HG02970 (cell line): ENCODE results near the gene SP100.

Experiments
- ATAC-seq: cut with Tn5 transposase; IDR thresholded peaks from one replicate; pipeline ENCODE4 v1.9.1; 2021; ENCODE audit warnings: mild to moderate bottlenecking, moderate library complexity, moderate number of reproducible peaks; ENCODE audit not compliant: unreplicated experiment, low FRiP score

The SP100 gene

GRCh38 chr2:230521386-230521785 lies 105.4 kb downstream of the SP100 start:
- ATAC-seq, result no peak

- ATAC-seq, result no peak
Measured at GRCh38 chr2:230525682-230526081, 109.7 kb downstream of the SP100 start.

GRCh38 chr2:230537531-230537976 lies 121.6 kb downstream of the SP100 start:
- ATAC-seq, result no peak

GRCh38 chr2:230540332-230540731 lies 124.3 kb downstream of the SP100 start:
- ATAC-seq, result no peak

GRCh38 chr2:230541934-230542380 lies 126.0 kb downstream of the SP100 start:
- no peak for ATAC-seq

- ATAC-seq, result no peak
Measured at GRCh38 chr2:230542751-230543150, 126.8 kb downstream of the SP100 start.

- ATAC-seq, result no peak
Measured at GRCh38 chr2:230552181-230552580, 136.2 kb downstream of the SP100 start.

- ATAC-seq, result no peak
Measured at GRCh38 chr2:230557065-230557464, 141.1 kb downstream of the SP100 start.

- no peak for ATAC-seq
Measured at GRCh38 chr2:230564805-230565779, 149.1 kb downstream of the SP100 start.

GRCh38 chr2:230569298-230569697 lies 153.3 kb downstream of the SP100 start:
- no peak for ATAC-seq

GRCh38 chr2:230570987-230571386 lies 155.0 kb downstream of the SP100 start:
- no peak for ATAC-seq

GRCh38 chr2:230575642-230576324 lies 159.8 kb downstream of the SP100 start:
- ATAC-seq, result no peak

GRCh38 chr2:230577114-230577513 lies 161.1 kb downstream of the SP100 start:
- no peak for ATAC-seq

GRCh38 chr2:230578106-230578505 lies 162.1 kb downstream of the SP100 start:
- no peak for ATAC-seq

GRCh38 chr2:230582851-230583283 lies 166.9 kb downstream of the SP100 start:
- no peak for ATAC-seq

GRCh38 chr2:230583581-230583980 lies 167.6 kb downstream of the SP100 start:
- no peak for ATAC-seq

- no peak for ATAC-seq
Measured at GRCh38 chr2:230586328-230586982, 170.5 kb downstream of the SP100 start.

- peak; percentile 13 for ATAC-seq
Measured at GRCh38 chr2:230589025-230589424, 173.0 kb downstream of the SP100 start.

- peak; percentile 81 for ATAC-seq
Measured at GRCh38 chr2:230589497-230590015, 173.6 kb downstream of the SP100 start.

GRCh38 chr2:230590333-230590732 lies 174.3 kb downstream of the SP100 start:
- ATAC-seq, result no peak

GRCh38 chr2:230591850-230592249 lies 175.8 kb downstream of the SP100 start:
- ATAC-seq, result no peak
